HepG2 (cell line): ENCODE measurements around the gene PYGO2. TPM values are rescaled to one million over a fixed set of nuclear protein-coding genes. Genes with fewer than 3 reads are reported as not detected.

Experiments
- DZIP1 ChIP-seq: sonication (generic); formaldehyde crosslinking; IDR thresholded peaks from 2 replicates; pipeline ENCODE4 v1.5.0; 2020; ENCODE audit warnings: mild to moderate bottlenecking, missing genetic modification reagents
- FOXK1 ChIP-seq: sonication (generic); formaldehyde crosslinking; IDR thresholded peaks from 2 replicates; pipeline ENCODE4 v1.4.0; 2020; ENCODE audit warnings: low read depth, missing genetic modification reagents, borderline replicate concordance
- HDAC1 ChIP-seq: sonication (generic); formaldehyde crosslinking; IDR thresholded peaks from 2 replicates; pipeline ENCODE4 v1.5.1; 2020; ENCODE audit warnings: mild to moderate bottlenecking, missing genetic modification reagents
- HOXA3 ChIP-seq: sonication (generic); formaldehyde crosslinking; IDR thresholded peaks from 2 replicates; pipeline ENCODE4 v1.5.0; 2020; ENCODE audit warnings: missing genetic modification reagents
- KLF12 ChIP-seq: sonication (generic); formaldehyde crosslinking; IDR thresholded peaks from 2 replicates; pipeline ENCODE4 v1.4.0; 2020; ENCODE audit warnings: missing genetic modification reagents, borderline replicate concordance
- MED8 ChIP-seq: sonication (generic); formaldehyde crosslinking; IDR thresholded peaks from 2 replicates; pipeline ENCODE4 v1.8.1; 2023; ENCODE audit warnings: mild to moderate bottlenecking, missing genetic modification reagents; ENCODE audit not compliant: insufficient replicate concordance
- RAD51 ChIP-seq: fragments of 450-650 bp; IDR thresholded peaks from 2 replicates; pipeline ENCODE4 v1.6.1; 2016; ENCODE audit warnings: borderline replicate concordance
- TEAD3 ChIP-seq: optimal IDR thresholded peaks from 2 replicates; pipeline ENCODE3; 2016; ENCODE audit warnings: borderline replicate concordance
- TFDP1 ChIP-seq: IDR thresholded peaks from 2 replicates; pipeline ENCODE4 v1.6.1; 2016; ENCODE audit warnings: missing compliant biosample characterization, missing genetic modification reagents, borderline replicate concordance
- TOE1 ChIP-seq: sonication (generic); formaldehyde crosslinking; IDR thresholded peaks from 2 replicates; pipeline ENCODE4 v1.4.0; 2020; ENCODE audit warnings: mild to moderate bottlenecking, missing genetic modification reagents
- WIZ ChIP-seq: sonication (generic); formaldehyde crosslinking; IDR thresholded peaks from 2 replicates; pipeline ENCODE4 v1.5.1; 2020; ENCODE audit warnings: mild to moderate bottlenecking, missing genetic modification reagents
- ZC3H13 ChIP-seq: sonication (generic); formaldehyde crosslinking; IDR thresholded peaks from 2 replicates; pipeline ENCODE4 v1.8.1; 2023; ENCODE audit warnings: mild to moderate bottlenecking, missing genetic modification reagents, moderate library complexity
- ZEB1 ChIP-seq: IDR thresholded peaks from 2 replicates; pipeline ENCODE4 v1.6.1; 2012; ENCODE audit warnings: mild to moderate bottlenecking, low read depth, inconsistent platforms; ENCODE audit not compliant: insufficient replicate concordance
- ZNF713 ChIP-seq: sonication (generic); formaldehyde crosslinking; IDR thresholded peaks from 2 replicates; pipeline ENCODE4 v1.4.0; 2020; ENCODE audit warnings: mild to moderate bottlenecking, missing genetic modification reagents
- ZNF740 ChIP-seq: sonication (generic); formaldehyde crosslinking; IDR thresholded peaks from 2 replicates; pipeline ENCODE4 v1.4.0; 2020; ENCODE audit warnings: missing genetic modification reagents
- ZSCAN29 ChIP-seq: sonication (generic); formaldehyde crosslinking; conservative IDR thresholded peaks from 2 replicates; pipeline ENCODE4 v1.4.0; 2020; ENCODE audit warnings: mild to moderate bottlenecking, missing genetic modification reagents
- polyA plus RNA-seq, 8 experiments: library from polyadenylated mRNA; depleted of rRNA in 3 of 8; stranded (reverse) in 7 of 8; unstranded in 1 of 8; fragments of >200 nt; fragmentation: Illumina TruSeq in 4 of 8; extraction: Trizol in 4 of 8; gene quantifications; 2 replicates each; pipeline versions ENCODE4 v1.2.1 to v1.2.3, GENCODE V29; 2011 to 2016; ENCODE audit warnings: low read depth in 4 of 8, missing spikeins in 1 of 8, mixed read lengths in 1 of 8; ENCODE audit not compliant: insufficient read depth in 1 of 8
- total RNA-seq, 5 experiments: library from RNA; depleted of rRNA; stranded (reverse); fragments of >200 nt; fragmentation: Illumina TruSeq; extraction: Trizol; gene quantifications; 2 replicates each; pipeline ENCODE4 v1.2.3, GENCODE V29; 2016; ENCODE audit warnings: low read depth in 1 of 5
- TF ChIP-seq, protein P1 (sequence below): sonication (generic); formaldehyde crosslinking; IDR thresholded peaks from 2 replicates; pipeline ENCODE4 v1.5.0; 2020; ENCODE audit warnings: missing genetic modification reagents, mild to moderate bottlenecking, borderline replicate concordance
- TF ChIP-seq, protein P2 (sequence below): sonication (generic); formaldehyde crosslinking; IDR thresholded peaks from 2 replicates; pipeline ENCODE4 v1.4.0; 2020; ENCODE audit warnings: mild to moderate bottlenecking, missing genetic modification reagents, borderline replicate concordance

PYGO2 gene
- total and polyA plus RNA-seq, 2 of the 13 experiments (the other 11 are each of a cell fraction or from before 2014, with no cell fraction given) = 20.3 to 21.8 TPM

- TF ChIP-seq TFDP1 (CRISPR knock-in tag) = peak; percentile 27; the same call in 1 of the 2 replicates
- peak; percentile 85; the same call in 1 of the 2 replicates for TF ChIP-seq KLF12 (CRISPR knock-in tag)
- TF ChIP-seq ZEB1 = no peak
- TF ChIP-seq FOXK1 = peak; percentile 44; the same call in 1 of the 2 replicates
- TF ChIP-seq ZNF713 (CRISPR knock-in tag) = 0 out of 2 replicates have a peak, but pooled peaks have one; percentile 68
- peak; percentile 77; the same call in 1 of the 2 replicates for TF ChIP-seq HOXA3 (CRISPR knock-in tag)
- no peak for TF ChIP-seq WIZ (CRISPR knock-in tag)
- TF ChIP-seq TEAD3 = no peak
- peak; percentile 76 for TF ChIP-seq ZNF740 (CRISPR knock-in tag)
- peak; percentile 55; the same call in 1 of the 2 replicates for TF ChIP-seq ZSCAN29 (CRISPR knock-in tag)
- TF ChIP-seq, protein P1, sequence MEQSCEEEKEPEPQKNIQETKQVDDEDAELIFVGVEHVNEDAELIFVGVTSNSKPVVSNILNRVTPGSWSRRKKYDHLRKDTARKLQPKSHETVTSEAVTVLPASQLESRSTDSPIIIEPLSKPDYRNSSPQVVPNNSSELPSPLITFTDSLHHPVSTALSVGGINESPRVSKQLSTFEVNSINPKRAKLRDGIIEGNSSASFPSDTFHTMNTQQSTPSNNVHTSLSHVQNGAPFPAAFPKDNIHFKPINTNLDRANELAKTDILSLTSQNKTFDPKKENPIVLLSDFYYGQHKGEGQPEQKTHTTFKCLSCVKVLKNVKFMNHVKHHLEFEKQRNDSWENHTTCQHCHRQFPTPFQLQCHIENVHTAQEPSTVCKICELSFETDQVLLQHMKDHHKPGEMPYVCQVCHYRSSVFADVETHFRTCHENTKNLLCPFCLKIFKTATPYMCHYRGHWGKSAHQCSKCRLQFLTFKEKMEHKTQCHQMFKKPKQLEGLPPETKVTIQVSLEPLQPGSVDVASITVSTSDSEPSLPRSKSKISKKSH (CRISPR knock-in tag) = peak; percentile 76; the same call in 1 of the 2 replicates
- no peak; the same call in none of the 2 replicates for TF ChIP-seq HDAC1 (CRISPR knock-in tag)
- TF ChIP-seq TOE1 = no peak
- TF ChIP-seq, protein P2, sequence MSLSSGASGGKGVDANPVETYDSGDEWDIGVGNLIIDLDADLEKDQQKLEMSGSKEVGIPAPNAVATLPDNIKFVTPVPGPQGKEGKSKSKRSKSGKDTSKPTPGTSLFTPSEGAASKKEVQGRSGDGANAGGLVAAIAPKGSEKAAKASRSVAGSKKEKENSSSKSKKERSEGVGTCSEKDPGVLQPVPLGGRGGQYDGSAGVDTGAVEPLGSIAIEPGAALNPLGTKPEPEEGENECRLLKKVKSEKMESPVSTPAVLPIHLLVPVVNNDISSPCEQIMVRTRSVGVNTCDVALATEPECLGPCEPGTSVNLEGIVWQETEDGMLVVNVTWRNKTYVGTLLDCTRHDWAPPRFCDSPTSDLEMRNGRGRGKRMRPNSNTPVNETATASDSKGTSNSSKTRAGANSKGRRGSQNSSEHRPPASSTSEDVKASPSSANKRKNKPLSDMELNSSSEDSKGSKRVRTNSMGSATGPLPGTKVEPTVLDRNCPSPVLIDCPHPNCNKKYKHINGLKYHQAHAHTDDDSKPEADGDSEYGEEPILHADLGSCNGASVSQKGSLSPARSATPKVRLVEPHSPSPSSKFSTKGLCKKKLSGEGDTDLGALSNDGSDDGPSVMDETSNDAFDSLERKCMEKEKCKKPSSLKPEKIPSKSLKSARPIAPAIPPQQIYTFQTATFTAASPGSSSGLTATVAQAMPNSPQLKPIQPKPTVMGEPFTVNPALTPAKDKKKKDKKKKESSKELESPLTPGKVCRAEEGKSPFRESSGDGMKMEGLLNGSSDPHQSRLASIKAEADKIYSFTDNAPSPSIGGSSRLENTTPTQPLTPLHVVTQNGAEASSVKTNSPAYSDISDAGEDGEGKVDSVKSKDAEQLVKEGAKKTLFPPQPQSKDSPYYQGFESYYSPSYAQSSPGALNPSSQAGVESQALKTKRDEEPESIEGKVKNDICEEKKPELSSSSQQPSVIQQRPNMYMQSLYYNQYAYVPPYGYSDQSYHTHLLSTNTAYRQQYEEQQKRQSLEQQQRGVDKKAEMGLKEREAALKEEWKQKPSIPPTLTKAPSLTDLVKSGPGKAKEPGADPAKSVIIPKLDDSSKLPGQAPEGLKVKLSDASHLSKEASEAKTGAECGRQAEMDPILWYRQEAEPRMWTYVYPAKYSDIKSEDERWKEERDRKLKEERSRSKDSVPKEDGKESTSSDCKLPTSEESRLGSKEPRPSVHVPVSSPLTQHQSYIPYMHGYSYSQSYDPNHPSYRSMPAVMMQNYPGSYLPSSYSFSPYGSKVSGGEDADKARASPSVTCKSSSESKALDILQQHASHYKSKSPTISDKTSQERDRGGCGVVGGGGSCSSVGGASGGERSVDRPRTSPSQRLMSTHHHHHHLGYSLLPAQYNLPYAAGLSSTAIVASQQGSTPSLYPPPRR (CRISPR knock-in tag) = peak; percentile 82; the same call in 1 of the 2 replicates
- peak; percentile 93 for TF ChIP-seq MED8 (CRISPR knock-in tag)
- TF ChIP-seq ZC3H13 (CRISPR knock-in tag) = peak; percentile 20
- TF ChIP-seq RAD51 = no peak
- no peak for TF ChIP-seq DZIP1 (CRISPR knock-in tag)
Measured at GRCh38 chr1:155000726-155001424, 39.3 kb upstream of the PYGO2 start (continued).
